ENCODE measurements around the gene TCFL5.

Gene TCFL5

GRCh38 chr20:62861726-62862336, at the start of gene TCFL5:
Gene TCFL5, minus strand, starts transcription at chr20:62861822. Its CDS starts 152 bp downstream, at chr20:62861670.
- Histone ChIP-seq H3K9ac (ENCODE audit: insufficient read length, low read depth) (peak within 1 kb of the TSS; percentile 87), H3K4me1 (ENCODE audit: insufficient read depth, insufficient read length) (peaks cover 2% of the 10 kb centered on the region), H3K27me3 (ENCODE audit: insufficient read depth, insufficient read length) (peaks cover 3% of the 10 kb centered on the region), H3K4me3 (ENCODE audit: insufficient read length, low read depth) (peak within 1 kb of the TSS; percentile 66), H3K9me3 (ENCODE audit: insufficient read depth, low read length) (no peaks in the 10 kb centered on the region; the same call in 1 of the 2 replicates), H3K36me3 (ENCODE audit: insufficient read depth, insufficient read length, low read length) (peaks cover 24% of the 10 kb centered on the region)
- DNase-seq (ENCODE audit: low read depth, low spot score) = peak; percentile 57
- no peak for TF ChIP-seq ZNF274 (IDR thresholded peaks at IDR 0.05; ENCODE audit: low read depth, low read length)
- TF ChIP-seq SUZ12 (IDR thresholded peaks at IDR 0.05; ENCODE audit: extremely low read depth, insufficient read depth, insufficient read length) = no peak
- TF ChIP-seq YY1 (IDR thresholded peaks at IDR 0.05; ENCODE audit: insufficient read depth, insufficient read length) = no peak

- no peak overlapping the region for H3K4me3 ChIP-seq (ENCODE audit: insufficient read length, low read depth)
- H3K9ac ChIP-seq (ENCODE audit: insufficient read length, low read depth) = no peak overlapping the region
- peaks cover 85% of the 10 kb centered on the region for H3K36me3 ChIP-seq (ENCODE audit: insufficient read depth, insufficient read length, low read length)
- DNase-seq (ENCODE audit: low read depth, low spot score) = no peak
- TF ChIP-seq SUZ12 (IDR thresholded peaks at IDR 0.05; ENCODE audit: extremely low read depth, insufficient read depth, insufficient read length) (no peak), YY1 (IDR thresholded peaks at IDR 0.05; ENCODE audit: insufficient read depth, insufficient read length) (no peak), ZNF274 (IDR thresholded peaks at IDR 0.05; ENCODE audit: low read depth, low read length) (no peak)
- H3K4me1 ChIP-seq (ENCODE audit: insufficient read depth, insufficient read length) = peaks cover 2% of the 10 kb centered on the region
- no peaks in the 10 kb centered on the region for H3K27me3 ChIP-seq (ENCODE audit: insufficient read depth, insufficient read length)
- H3K9me3 ChIP-seq (ENCODE audit: insufficient read depth, low read length) = no peaks in the 10 kb centered on the region
Observed at GRCh38 chr20:62910777-62911497, 49.3 kb upstream of the TCFL5 start.

GRCh38 chr20:62910217-62910766, 48.7 kb upstream of the TCFL5 start:
- Histone ChIP-seq H3K4me1 (ENCODE audit: insufficient read depth, insufficient read length) (peaks cover 2% of the 10 kb centered on the region), H3K9ac (ENCODE audit: insufficient read length, low read depth) (no peak overlapping the region), H3K36me3 (ENCODE audit: insufficient read depth, insufficient read length, low read length) (peaks cover 92% of the 10 kb centered on the region), H3K27me3 (ENCODE audit: insufficient read depth, insufficient read length) (no peaks in the 10 kb centered on the region), H3K9me3 (ENCODE audit: insufficient read depth, low read length) (no peaks in the 10 kb centered on the region), H3K4me3 (ENCODE audit: insufficient read length, low read depth) (no peak overlapping the region)
- TF ChIP-seq ZNF274 (IDR thresholded peaks at IDR 0.05; ENCODE audit: low read depth, low read length) = no peak
- TF ChIP-seq SUZ12 (IDR thresholded peaks at IDR 0.05; ENCODE audit: extremely low read depth, insufficient read depth, insufficient read length) = no peak
- no peak for TF ChIP-seq YY1 (IDR thresholded peaks at IDR 0.05; ENCODE audit: insufficient read depth, insufficient read length)
- no peak for DNase-seq (ENCODE audit: low read depth, low spot score)

- no peak for DNase-seq (ENCODE audit: low read depth, low spot score)
- TF ChIP-seq ZNF274 (IDR thresholded peaks at IDR 0.05; ENCODE audit: low read depth, low read length) (no peak), SUZ12 (IDR thresholded peaks at IDR 0.05; ENCODE audit: extremely low read depth, insufficient read depth, insufficient read length) (no peak), YY1 (IDR thresholded peaks at IDR 0.05; ENCODE audit: insufficient read depth, insufficient read length) (no peak)
- Histone ChIP-seq H3K27me3 (ENCODE audit: insufficient read depth, insufficient read length) (no peaks in the 10 kb centered on the region), H3K4me1 (ENCODE audit: insufficient read depth, insufficient read length) (no peaks in the 10 kb centered on the region), H3K4me3 (ENCODE audit: insufficient read length, low read depth) (no peak overlapping the region), H3K9me3 (ENCODE audit: insufficient read depth, low read length) (no peaks in the 10 kb centered on the region), H3K36me3 (ENCODE audit: insufficient read depth, insufficient read length, low read length) (peaks cover 98% of the 10 kb centered on the region), H3K9ac (ENCODE audit: insufficient read length, low read depth) (no peak overlapping the region)
Observed at GRCh38 chr20:62908971-62909791, 47.6 kb upstream of the TCFL5 start.

GRCh38 chr20:62907384-62908317, 46.0 kb upstream of the TCFL5 start:
- Histone ChIP-seq H3K27me3 (ENCODE audit: insufficient read depth, insufficient read length) (no peaks in the 10 kb centered on the region), H3K36me3 (ENCODE audit: insufficient read depth, insufficient read length, low read length) (peaks cover 98% of the 10 kb centered on the region), H3K9ac (ENCODE audit: insufficient read length, low read depth) (no peak overlapping the region), H3K4me3 (ENCODE audit: insufficient read length, low read depth) (no peak overlapping the region), H3K9me3 (ENCODE audit: insufficient read depth, low read length) (no peaks in the 10 kb centered on the region), H3K4me1 (ENCODE audit: insufficient read depth, insufficient read length) (peaks cover 3% of the 10 kb centered on the region)
- DNase-seq (ENCODE audit: low read depth, low spot score) = no peak
- TF ChIP-seq ZNF274 (IDR thresholded peaks at IDR 0.05; ENCODE audit: low read depth, low read length) (no peak), YY1 (IDR thresholded peaks at IDR 0.05; ENCODE audit: insufficient read depth, insufficient read length) (no peak), SUZ12 (IDR thresholded peaks at IDR 0.05; ENCODE audit: extremely low read depth, insufficient read depth, insufficient read length) (no peak)

- no peak overlapping the region for H3K4me3 ChIP-seq (ENCODE audit: insufficient read length, low read depth)
- DNase-seq (ENCODE audit: low read depth, low spot score) = no peak
- H3K9me3 ChIP-seq (ENCODE audit: insufficient read depth, low read length) = no peaks in the 10 kb centered on the region
- H3K36me3 ChIP-seq (ENCODE audit: insufficient read depth, insufficient read length, low read length) = peaks cover 99% of the 10 kb centered on the region
- H3K4me1 ChIP-seq (ENCODE audit: insufficient read depth, insufficient read length) = peaks cover 3% of the 10 kb centered on the region
- no peak for TF ChIP-seq YY1 (IDR thresholded peaks at IDR 0.05; ENCODE audit: insufficient read depth, insufficient read length)
- no peak for TF ChIP-seq ZNF274 (IDR thresholded peaks at IDR 0.05; ENCODE audit: low read depth, low read length)
- TF ChIP-seq SUZ12 (IDR thresholded peaks at IDR 0.05; ENCODE audit: extremely low read depth, insufficient read depth, insufficient read length) = no peak
- H3K27me3 ChIP-seq (ENCODE audit: insufficient read depth, insufficient read length) = no peaks in the 10 kb centered on the region
- H3K9ac ChIP-seq (ENCODE audit: insufficient read length, low read depth) = no peak overlapping the region
Observed at GRCh38 chr20:62906647-62907375, 45.2 kb upstream of the TCFL5 start.
